Cerebellar cortex (tissue), 1 donor: ENCODE data around the gene NR5A1.

ENCODE experiments used
- DNase-seq: peaks from one replicate; pipeline ENCODE4 v3.0.0-alpha.2; 2015; ENCODE audit warnings: low spot score

Gene NR5A1

DNA sequence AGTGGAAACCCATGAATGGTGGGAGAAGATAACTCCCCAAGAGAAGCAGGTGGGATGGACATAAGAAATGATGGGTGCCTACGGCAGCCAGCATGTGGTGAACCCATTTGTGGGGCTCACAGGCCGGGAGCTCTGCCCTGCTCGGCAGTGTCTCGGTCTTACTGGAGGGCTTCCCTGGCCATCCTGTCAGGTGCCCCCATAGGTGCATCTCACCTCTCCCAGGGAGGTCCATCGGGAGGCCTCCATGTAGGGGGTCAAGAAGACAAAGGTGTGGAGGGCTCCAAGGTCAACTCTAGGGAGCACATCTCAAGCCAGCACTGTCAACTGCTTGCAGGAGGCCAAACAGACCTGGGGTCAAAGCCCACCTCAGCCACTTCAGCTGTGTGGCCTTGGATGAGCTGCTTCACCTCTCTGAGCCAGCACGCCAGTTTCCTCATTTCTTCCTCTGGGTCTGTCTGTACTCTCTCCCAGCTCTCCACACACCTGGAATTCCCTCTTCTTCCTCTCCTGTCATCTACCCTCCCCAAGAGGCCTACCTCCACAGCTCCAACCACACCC lies 67.4 kb downstream of the NR5A1 start:
- no peak for DNase-seq

DNA sequence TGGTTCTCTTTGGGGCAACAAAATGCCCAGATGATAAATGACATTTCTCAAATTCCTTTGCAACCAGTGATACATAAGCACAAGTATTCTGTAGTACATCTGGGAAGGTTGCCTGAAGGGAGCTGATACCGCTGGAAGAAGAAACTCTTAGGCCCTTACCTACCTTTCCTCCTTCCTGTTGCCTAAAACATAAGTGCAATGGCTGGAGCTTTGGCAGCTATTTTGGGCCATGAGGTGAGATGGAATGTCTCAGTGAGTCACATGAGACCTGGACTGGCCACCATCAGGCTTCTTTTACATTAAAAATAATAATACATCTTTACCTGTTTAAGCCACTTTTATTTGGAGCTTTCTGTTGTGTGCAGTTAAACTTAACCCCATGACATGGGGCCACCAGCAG lies 68.1 kb downstream of the NR5A1 start:
- no peak for DNase-seq

DNA sequence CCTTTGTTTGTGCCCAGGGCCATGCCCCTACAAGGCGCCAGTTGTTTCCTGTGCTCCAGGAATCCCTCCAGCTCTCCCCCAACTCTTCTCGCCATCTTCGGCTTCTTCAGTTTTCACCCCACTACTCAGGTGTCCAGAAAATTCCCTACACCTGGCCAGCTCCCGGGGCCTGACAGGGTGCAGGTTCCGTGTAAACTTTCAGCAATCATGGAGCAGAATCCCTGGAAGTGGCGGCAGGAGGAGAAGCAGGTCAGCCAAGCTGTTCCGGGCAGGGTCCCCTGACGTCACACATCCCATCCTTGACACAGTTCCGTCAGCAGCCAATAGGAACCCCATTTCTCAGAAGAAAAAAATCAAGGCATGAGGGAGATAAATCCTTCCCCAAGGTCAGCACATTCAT lies 69.1 kb downstream of the NR5A1 start:
- no peak for DNase-seq

DNA sequence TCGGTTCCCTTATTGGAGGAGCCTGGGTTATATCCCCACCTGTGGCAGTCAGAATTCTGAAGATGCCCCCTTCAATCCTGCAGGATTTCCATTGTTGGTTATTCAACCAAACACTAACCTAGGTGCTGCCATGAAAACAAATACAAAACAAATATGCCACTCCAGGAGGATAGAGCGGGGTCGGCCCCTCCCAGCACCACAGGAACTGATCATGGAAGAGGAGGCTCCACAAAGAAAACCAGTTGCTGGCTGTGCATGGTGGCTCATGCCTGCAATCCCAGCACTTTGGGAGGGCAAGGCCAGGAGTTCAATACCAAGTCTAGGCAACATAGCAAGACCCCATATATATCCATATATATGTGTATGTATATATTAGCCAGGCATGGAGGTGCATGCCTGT lies 70.1 kb downstream of the NR5A1 start:
- no peak for DNase-seq

DNA sequence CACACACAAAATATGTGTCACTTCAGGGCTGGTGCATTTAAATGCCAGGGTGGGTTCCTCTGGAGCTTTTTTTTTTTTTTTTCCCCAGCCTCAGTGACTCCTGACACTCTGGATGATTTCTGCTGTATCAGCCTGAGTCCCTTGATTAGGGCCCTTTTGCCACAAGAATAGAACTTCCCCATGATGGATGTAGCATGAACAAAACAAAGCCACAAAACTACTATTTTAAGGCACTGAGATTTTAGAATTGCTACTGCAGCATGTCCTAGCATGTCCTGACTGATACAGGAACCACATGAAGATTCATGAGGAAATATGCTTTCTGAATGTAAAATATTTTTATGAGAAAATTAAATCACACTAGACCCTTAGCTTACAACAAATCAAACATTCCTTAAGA lies 70.9 kb downstream of the NR5A1 start:
- no peak for DNase-seq
